H9 (cell line): ENCODE results near the gene TMED3. TPM values are rescaled to one million over a fixed set of nuclear protein-coding genes. Genes with fewer than 3 reads are reported as not detected.

Source experiments
- DNase-seq: peaks from one replicate; pipeline ENCODE4 v3.0.0-alpha.2; 2017
- H2AFZ ChIP-seq: one replicate; pipeline ENCODE4 v1.6.1; 2013; ENCODE audit warnings: mild to moderate bottlenecking, low read length, control low read depth, moderate library complexity
- H2AK5ac ChIP-seq: 2 replicates; pipeline ENCODE4 v1.6.1; 2013; ENCODE audit warnings: low read length, control low read depth, mixed read lengths; ENCODE audit not compliant: insufficient read length
- H2BK120ac ChIP-seq: one replicate; pipeline ENCODE4 v1.6.1; 2013; ENCODE audit warnings: low read depth, mild to moderate bottlenecking, low read length, control low read depth, inconsistent platforms; ENCODE audit not compliant: poor library complexity, severe bottlenecking
- H2BK12ac ChIP-seq: 2 replicates; pipeline ENCODE4 v1.6.1; 2013; ENCODE audit warnings: low read length, control low read depth, mixed read lengths, low read depth; ENCODE audit not compliant: insufficient read length
- H2BK15ac ChIP-seq: 2 replicates; pipeline ENCODE4 v1.6.1; 2013; ENCODE audit warnings: low read depth, low read length, control low read depth
- H2BK20ac ChIP-seq: one replicate; pipeline ENCODE4 v1.6.1; 2013; ENCODE audit warnings: low read depth, mild to moderate bottlenecking, low read length, control low read depth, inconsistent platforms; ENCODE audit not compliant: poor library complexity, severe bottlenecking
- H2BK5ac ChIP-seq: 2 replicates; pipeline ENCODE4 v1.6.1; 2013; ENCODE audit warnings: low read length, control low read depth, mixed read lengths; ENCODE audit not compliant: insufficient read length
- H3K14ac ChIP-seq: 2 replicates; pipeline ENCODE4 v1.6.1; 2013; ENCODE audit warnings: low read length, control low read depth; ENCODE audit not compliant: insufficient read depth
- H3K18ac ChIP-seq: 2 replicates; pipeline ENCODE4 v1.6.1; 2013; ENCODE audit warnings: low read depth, mild to moderate bottlenecking, mixed read lengths, low read length, control low read depth; ENCODE audit not compliant: insufficient read length
- H3K23ac ChIP-seq: 2 replicates; pipeline ENCODE4 v1.6.1; 2013; ENCODE audit warnings: low read length, control low read depth, mixed read lengths, low read depth; ENCODE audit not compliant: insufficient read length
- H3K23me2 ChIP-seq: 2 replicates; pipeline ENCODE4 v1.6.1; 2013; ENCODE audit warnings: low read depth, mild to moderate bottlenecking, mixed read lengths, low read length, control low read depth; ENCODE audit not compliant: insufficient read length, poor library complexity, severe bottlenecking
- H3K27ac ChIP-seq: 2 replicates; pipeline ENCODE4 v1.5.1; 2013; ENCODE audit warnings: low read length, control low read depth, mixed read lengths, low read depth; ENCODE audit not compliant: insufficient read length
- H3K27me3 ChIP-seq: 2 replicates; pipeline ENCODE4 v1.6.1; 2013; ENCODE audit warnings: low read length, control low read depth, inconsistent platforms; ENCODE audit not compliant: insufficient read depth
- H3K4ac ChIP-seq: 2 replicates; pipeline ENCODE4 v1.6.1; 2013; ENCODE audit warnings: low read depth, mild to moderate bottlenecking, control low read depth, inconsistent platforms, low read length, moderate library complexity
- H3K4me1 ChIP-seq: 2 replicates; pipeline ENCODE4 v1.6.1; 2013; ENCODE audit warnings: low read length, control low read depth, inconsistent platforms; ENCODE audit not compliant: insufficient read depth
- H3K4me2 ChIP-seq: 2 replicates; pipeline ENCODE4 v1.6.1; 2013; ENCODE audit warnings: low read length, control low read depth, mixed read lengths; ENCODE audit not compliant: insufficient read length, insufficient read depth
- H3K56ac ChIP-seq: 2 replicates; pipeline ENCODE4 v1.6.1; 2013; ENCODE audit warnings: low read depth, mild to moderate bottlenecking, mixed read lengths, low read length, control low read depth; ENCODE audit not compliant: insufficient read length
- H3K79me1 ChIP-seq: 2 replicates; pipeline ENCODE4 v1.6.1; 2013; ENCODE audit warnings: low read depth, mild to moderate bottlenecking, moderate library complexity, low read length, control low read depth, inconsistent platforms; ENCODE audit not compliant: insufficient read depth, poor library complexity, severe bottlenecking
- H3K79me2 ChIP-seq: 2 replicates; pipeline ENCODE4 v1.6.1; 2013; ENCODE audit warnings: low read length, control low read depth, inconsistent platforms; ENCODE audit not compliant: insufficient read depth
- H3K9ac ChIP-seq: 2 replicates; pipeline ENCODE4 v1.6.1; 2013; ENCODE audit warnings: low read length, control low read depth, mixed read lengths; ENCODE audit not compliant: insufficient read length; ENCODE audit errors: extremely low read depth
- H3K9me3 ChIP-seq: one replicate; pipeline ENCODE4 v1.6.1; 2013; ENCODE audit warnings: low read depth, low read length, inconsistent platforms; ENCODE audit not compliant: control insufficient read depth
- H3T11ph ChIP-seq: one replicate; pipeline ENCODE4 v1.6.1; 2013; ENCODE audit warnings: mild to moderate bottlenecking, low read length, control low read depth, inconsistent platforms
- H4K20me1 ChIP-seq: one replicate; pipeline ENCODE4 v1.6.1; 2013; ENCODE audit not compliant: control insufficient read depth, insufficient read length, insufficient read depth
- H4K5ac ChIP-seq: 2 replicates; pipeline ENCODE4 v1.6.1; 2013; ENCODE audit warnings: low read depth, mild to moderate bottlenecking, mixed read lengths, low read length, control low read depth; ENCODE audit not compliant: insufficient read length
- H4K8ac ChIP-seq: replicated peaks from 2 replicates; pipeline ENCODE4 v1.6.1; 2013; ENCODE audit warnings: low read length, control low read depth, mixed read lengths, low read depth; ENCODE audit not compliant: insufficient read length
- H4K91ac ChIP-seq: 2 replicates; pipeline ENCODE4 v1.6.1; 2013; ENCODE audit warnings: low read depth, mild to moderate bottlenecking, moderate library complexity, mixed read lengths, low read length, control low read depth; ENCODE audit not compliant: insufficient read length
- H3K27ac Mint-ChIP-seq, 3 experiments: 2 replicates in 2 of 3; 3 replicates in 1 of 3; pipeline ENCODE4 v1.8.0; 2020 to 2021; ENCODE audit warnings: mixed read lengths in 3 of 3, mild to moderate bottlenecking in 1 of 3, moderate library complexity in 1 of 3
- H3K27me3 Mint-ChIP-seq: 2 replicates; pipeline ENCODE4 v1.8.0; 2021; ENCODE audit warnings: low read depth, mild to moderate bottlenecking, moderate library complexity, mixed read lengths
- H3K36me3 Mint-ChIP-seq, 3 experiments: 2 replicates in 2 of 3; 3 replicates in 1 of 3; pipeline ENCODE4 v1.8.0; 2020 to 2021; ENCODE audit warnings: low read depth in 3 of 3, mixed read lengths in 3 of 3; ENCODE audit not compliant: insufficient read depth in 1 of 3
- H3K4me1 Mint-ChIP-seq, 2 experiments: 2 replicates each; pipeline ENCODE4 v1.8.0; 2020; ENCODE audit warnings: mixed read lengths in 2 of 2
- H3K4me3 Mint-ChIP-seq, 2 experiments: 2 replicates in 1 of 2; 3 replicates in 1 of 2; pipeline ENCODE4 v1.8.0; 2020 to 2021; ENCODE audit warnings: mild to moderate bottlenecking in 2 of 2, mixed read lengths in 2 of 2, moderate library complexity in 1 of 2
- H3K9me3 Mint-ChIP-seq, 2 experiments: 2 replicates in 1 of 2; 3 replicates in 1 of 2; pipeline ENCODE4 v1.8.0; 2020; ENCODE audit warnings: mild to moderate bottlenecking in 2 of 2, mixed read lengths in 2 of 2, moderate library complexity in 1 of 2
- WGBS: extraction: QIAGEN DNeasy Blood & Tissue Kit; methylation state at CpG from one replicate; pipeline ENCODE4 v1.1.7; 2013; ENCODE audit warnings: missing lambda C conversion rate, low lambda C conversion rate, mixed read lengths; ENCODE audit not compliant: insufficient read length; ENCODE audit errors: extremely low coverage; 5-methylcytosine and 5-hydroxymethylcytosine counted together
- total RNA-seq: library from RNA; stranded (reverse); gene quantifications from 2 replicates; pipeline ENCODE4 v1.2.1, GENCODE V29; 2021
- TF ChIP-seq, protein P1 (sequence below): fragments of 200-600 bp; sonication (generic); conservative IDR thresholded peaks from 3 replicates; pipeline ENCODE4 v1.8.0; 2021; ENCODE audit warnings: antibody characterized with exemption, mild to moderate bottlenecking

TMED3 gene
- total RNA-seq, 1 experiment from 2014 or later: 46.4 TPM

DNA sequence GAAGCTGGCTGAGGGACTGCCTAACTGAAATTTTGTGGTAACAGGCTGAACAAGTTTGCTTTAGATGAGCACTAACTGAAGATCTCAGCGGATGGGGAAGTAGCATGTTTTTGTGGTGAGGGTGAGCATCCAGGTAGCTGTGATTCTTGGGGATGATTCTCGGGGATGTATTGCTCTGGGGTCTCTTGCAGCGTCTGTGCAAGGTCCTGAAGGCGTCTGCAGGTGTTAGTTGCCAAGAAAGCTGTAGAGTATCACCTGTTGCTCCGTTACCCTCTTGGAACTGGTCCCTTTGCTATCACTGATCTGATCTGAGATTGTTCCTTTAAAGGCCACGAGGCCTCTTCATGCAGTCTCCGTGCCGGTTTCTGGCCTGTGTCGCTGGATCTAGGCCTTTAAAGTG lies 6.0 kb downstream of the TMED3 start:
- no peak overlapping the region for H4K5ac ChIP-seq
- no peak overlapping the region for H3K4me2 ChIP-seq
- no peaks in the 10 kb centered on the region for H3K79me2 ChIP-seq
- no peak overlapping the region for H2BK5ac ChIP-seq
- no peak overlapping the region for H3K4ac ChIP-seq
- H4K91ac ChIP-seq: no peak overlapping the region
- no peak overlapping the region for H2BK120ac ChIP-seq
- no peak overlapping the region for H2AK5ac ChIP-seq
- H3K9ac ChIP-seq: no peak overlapping the region
- no peak for DNase-seq
- no peak overlapping the region for H2AFZ ChIP-seq
- WGBS: no CpG with 5 or more reads among the region's 9 CpGs
- H4K20me1 ChIP-seq: no peaks in the 10 kb centered on the region
- Mint-ChIP-seq H3K36me3 (peaks cover 66 to 81% (median 81%) of the 10 kb centered on the region in 3 experiments), H3K9me3 (peaks cover 7 to 10% of the 10 kb centered on the region in 2 experiments), H3K27ac (no peak overlapping the region), H3K27me3 (no peaks in the 10 kb centered on the region), H3K4me3 (no peak overlapping the region; a peak in 1 of 5 replicates), H3K4me1 (peaks cover 12 to 15% of the 10 kb centered on the region in 2 experiments)
- no peak overlapping the region for H3K14ac ChIP-seq
- H3K23me2 ChIP-seq: peaks cover 3% of the 10 kb centered on the region
- no peak overlapping the region for H2BK20ac ChIP-seq
- H3K27ac ChIP-seq: no peak overlapping the region
- H4K8ac ChIP-seq: no peak overlapping the region
- no peak overlapping the region for H3T11ph ChIP-seq
- H3K23ac ChIP-seq: no peak overlapping the region
- H3K9me3 ChIP-seq: peaks cover 8% of the 10 kb centered on the region
- H3K27me3 ChIP-seq: no peaks in the 10 kb centered on the region
- H3K4me1 ChIP-seq: peaks cover 3% of the 10 kb centered on the region; the same call in 1 of the 2 replicates
- H2BK12ac ChIP-seq: no peak overlapping the region
- H2BK15ac ChIP-seq: no peak overlapping the region
- peaks cover 4% of the 10 kb centered on the region for H3K79me1 ChIP-seq
- TF ChIP-seq, protein P1, sequence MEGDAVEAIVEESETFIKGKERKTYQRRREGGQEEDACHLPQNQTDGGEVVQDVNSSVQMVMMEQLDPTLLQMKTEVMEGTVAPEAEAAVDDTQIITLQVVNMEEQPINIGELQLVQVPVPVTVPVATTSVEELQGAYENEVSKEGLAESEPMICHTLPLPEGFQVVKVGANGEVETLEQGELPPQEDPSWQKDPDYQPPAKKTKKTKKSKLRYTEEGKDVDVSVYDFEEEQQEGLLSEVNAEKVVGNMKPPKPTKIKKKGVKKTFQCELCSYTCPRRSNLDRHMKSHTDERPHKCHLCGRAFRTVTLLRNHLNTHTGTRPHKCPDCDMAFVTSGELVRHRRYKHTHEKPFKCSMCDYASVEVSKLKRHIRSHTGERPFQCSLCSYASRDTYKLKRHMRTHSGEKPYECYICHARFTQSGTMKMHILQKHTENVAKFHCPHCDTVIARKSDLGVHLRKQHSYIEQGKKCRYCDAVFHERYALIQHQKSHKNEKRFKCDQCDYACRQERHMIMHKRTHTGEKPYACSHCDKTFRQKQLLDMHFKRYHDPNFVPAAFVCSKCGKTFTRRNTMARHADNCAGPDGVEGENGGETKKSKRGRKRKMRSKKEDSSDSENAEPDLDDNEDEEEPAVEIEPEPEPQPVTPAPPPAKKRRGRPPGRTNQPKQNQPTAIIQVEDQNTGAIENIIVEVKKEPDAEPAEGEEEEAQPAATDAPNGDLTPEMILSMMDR: no peak
- no peak overlapping the region for H3K56ac ChIP-seq
- no peak overlapping the region for H3K18ac ChIP-seq
